ENCODE data around the gene ACTN3.
"Not testable (repeated sequence)": the region's sequence is repeated elsewhere in the genome, so short reads cannot be mapped to it uniquely, and the experiment has no call there.

The ACTN3 gene

DNA sequence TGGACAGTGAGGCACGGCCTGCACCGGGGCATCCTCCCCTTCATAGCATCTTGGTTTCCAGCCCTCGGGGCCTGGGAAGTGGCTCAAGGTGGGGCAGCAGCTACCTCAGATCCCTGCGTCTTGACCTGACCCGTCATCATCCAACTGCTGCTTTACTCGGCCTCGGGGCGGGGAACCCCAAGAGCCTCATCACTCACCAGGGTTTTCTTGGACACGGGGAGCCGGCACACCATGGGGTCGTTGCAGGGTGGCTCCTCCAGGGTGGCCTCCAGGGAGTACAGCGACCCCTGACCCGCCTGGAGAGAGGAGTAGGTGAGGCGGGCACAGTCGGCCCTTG lies 21.1 kb downstream of the ACTN3 start:
- DNase-seq = no peak

DNA sequence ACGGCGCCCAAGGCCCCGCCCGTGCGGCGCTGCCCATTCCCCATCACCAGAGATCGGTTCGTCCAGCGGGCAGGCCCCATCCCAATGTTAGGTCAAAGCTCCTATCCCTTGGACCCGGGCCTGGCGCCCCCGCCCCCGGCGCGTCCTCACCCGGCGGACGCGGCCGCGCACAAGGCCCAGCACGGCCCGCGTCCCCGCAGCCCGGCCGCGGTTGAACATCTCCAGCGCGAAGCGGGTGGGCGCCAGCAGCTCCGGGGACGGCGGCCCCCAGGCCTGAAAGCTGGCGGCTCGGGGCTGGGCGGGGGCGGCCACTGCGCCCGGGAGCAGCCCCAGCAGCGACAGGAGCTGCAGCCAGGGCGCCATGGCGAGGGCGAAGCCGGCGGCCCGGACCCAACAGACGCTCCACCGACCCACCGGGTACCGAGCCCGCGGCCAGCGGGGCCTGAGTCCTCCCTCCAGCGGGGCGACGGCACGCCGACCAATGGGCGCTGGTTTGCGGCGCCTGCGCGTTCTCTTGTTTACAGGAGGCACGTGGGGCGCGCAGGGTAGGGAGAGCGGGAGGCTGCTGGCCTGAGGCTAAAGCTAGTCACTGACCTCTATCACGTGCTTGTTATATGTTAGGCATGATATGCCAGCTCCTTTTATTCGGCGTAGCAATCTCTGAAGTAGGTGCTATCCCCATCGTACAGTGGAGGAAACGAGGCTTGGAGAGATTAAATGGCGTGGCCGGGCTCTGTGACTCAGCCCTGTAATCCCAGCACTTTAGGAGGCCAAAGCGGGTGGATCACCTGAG lies 21.6 kb downstream of the ACTN3 start, which contains the start of gene CTSF:
TSS of gene CTSF (minus strand) at position 483 of the 793 bp plus-strand sequence. CDS start at position 363, 120 bp downstream.
- DNase-seq = peak; percentile 33 to 57

DNA sequence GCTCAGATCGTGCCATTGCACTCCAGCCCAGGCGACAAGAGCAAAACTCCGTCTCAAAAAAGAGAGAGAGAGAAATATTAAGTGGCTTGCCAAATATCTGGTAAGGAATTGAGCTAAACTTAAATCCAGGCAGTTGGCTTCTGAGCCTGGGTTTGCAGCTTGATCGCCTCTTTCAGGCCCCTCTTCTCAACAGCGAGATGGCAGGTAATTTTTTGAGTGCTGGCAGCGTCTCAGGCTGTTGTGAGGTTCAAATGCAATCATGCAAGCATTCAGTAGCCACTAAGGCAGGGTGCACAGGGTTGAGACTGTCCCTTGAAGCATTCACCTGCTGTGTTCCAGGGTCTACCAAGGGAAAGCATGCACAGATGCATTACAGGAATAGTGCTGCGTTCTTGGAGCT lies 22.4 kb downstream of the ACTN3 start:
- no peak for DNase-seq

DNA sequence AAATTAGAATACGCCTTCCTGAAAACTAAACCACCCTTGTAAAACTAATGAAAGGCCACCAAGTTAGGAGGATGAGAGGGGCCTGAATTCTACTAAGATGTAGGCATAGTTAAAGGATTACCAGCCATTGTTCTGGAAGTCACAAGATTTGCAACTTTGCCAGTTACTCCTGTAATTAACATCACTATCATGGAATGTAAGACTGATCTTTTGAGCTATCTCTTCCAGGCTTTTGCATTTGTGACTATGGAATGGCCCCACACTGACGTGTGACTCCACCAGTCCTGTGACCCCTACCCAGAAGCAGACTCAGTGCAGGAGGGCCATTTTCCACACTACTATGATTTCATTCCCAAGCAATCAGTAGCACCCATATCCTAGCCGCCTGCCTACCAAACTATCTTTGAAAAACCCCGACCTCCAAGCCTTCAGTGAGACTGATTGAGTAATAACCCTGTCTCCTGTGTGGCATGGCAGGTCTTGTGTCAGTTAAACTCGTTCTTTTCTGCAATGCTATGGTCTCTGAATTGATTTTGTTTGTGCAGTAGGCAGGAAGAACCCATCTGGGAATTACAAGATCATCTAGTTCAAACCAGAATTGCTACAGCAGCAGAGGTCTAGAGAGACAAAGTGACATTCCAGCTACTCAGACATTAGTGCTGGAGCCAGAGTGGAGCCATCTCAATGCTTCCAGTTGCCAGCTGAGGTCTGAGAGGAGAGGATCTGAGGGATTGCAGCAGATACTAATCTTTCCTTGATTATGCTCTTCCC lies 23.6 kb downstream of the ACTN3 start:
- no peak for DNase-seq

DNA sequence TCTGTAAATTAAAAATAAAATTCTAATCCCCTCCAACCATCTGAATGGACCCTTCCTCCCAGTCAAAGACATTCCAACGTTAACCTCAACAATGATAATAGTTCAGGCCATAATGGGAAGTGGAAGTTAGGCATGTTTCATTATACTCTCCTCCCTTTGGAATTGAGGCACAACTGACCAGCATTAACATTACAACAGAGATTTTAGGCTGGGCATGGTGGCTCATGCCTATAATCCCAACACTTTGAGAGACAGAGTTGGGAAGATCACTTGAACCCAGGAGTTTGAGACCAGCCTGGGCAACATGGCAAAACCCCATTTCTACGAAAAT lies 24.1 kb downstream of the ACTN3 start:
- no peak for DNase-seq

DNA sequence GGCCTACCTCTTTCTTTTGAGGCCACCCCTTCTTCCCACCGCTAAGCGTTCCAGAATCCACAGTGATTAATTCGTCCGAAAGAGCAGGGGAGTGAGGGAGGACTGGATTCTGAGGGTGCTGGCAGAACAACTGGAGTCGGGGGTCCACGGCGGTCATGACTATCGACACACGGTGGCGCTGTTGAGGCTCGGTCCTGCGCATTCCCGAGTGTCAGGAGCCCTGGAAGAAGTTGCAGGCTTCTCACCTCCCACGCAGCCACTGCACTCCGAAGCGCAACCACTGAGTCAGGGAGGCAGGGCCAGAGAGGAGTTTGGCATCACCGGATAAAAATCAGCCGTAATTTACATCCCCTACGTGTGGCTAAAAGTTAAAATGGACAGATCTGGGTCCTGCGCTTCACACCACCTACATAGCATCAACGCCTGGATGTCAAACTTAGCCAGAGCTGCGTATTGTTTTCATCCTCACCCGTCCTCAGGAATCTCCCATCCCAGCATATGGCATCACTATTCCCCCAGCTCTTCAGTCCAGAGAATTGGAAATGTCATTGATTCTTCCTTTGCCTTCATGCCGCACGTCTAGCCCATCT lies 32.4 kb downstream of the ACTN3 start:
- peak; percentile 36 to 51 for DNase-seq

DNA sequence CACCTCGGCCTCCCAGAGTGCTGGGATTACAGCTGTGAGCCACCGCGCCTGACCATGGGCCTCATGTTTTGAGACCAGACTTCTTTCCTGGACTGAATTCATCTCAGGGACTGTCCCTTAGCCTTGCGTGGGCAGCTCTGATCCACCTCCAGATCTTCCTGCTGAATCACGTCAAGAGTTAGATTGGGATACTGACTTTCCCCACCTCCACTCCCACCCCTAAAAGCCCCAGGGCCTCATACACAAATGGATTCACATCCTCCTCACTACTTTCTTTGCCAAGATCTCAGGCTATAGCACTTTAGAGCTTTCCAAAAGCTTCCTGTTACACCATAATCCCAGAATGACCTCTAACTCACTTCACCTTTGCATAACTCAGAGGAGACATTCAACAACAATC lies 34.1 kb downstream of the ACTN3 start:
- no peak for DNase-seq

DNA sequence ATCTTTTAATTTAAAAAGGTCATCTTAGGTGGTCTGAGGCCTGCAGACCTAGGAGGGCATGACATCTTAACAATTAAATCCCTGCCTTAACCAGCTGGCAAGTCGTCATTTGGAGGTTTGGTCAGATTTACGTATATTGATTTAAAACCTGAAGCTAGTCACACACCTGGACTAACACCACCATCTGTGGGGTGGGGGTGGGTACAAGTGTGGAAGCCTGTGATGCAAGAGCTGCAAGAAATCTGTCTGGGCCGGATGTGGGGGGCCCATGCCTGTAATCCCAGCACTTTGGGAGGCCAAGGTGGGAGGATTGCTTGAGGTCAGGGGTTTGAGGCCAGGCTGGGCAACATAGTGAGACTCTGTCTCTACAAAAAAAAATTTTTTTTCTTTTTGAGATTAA lies 34.6 kb downstream of the ACTN3 start:
- no peak for DNase-seq

DNA sequence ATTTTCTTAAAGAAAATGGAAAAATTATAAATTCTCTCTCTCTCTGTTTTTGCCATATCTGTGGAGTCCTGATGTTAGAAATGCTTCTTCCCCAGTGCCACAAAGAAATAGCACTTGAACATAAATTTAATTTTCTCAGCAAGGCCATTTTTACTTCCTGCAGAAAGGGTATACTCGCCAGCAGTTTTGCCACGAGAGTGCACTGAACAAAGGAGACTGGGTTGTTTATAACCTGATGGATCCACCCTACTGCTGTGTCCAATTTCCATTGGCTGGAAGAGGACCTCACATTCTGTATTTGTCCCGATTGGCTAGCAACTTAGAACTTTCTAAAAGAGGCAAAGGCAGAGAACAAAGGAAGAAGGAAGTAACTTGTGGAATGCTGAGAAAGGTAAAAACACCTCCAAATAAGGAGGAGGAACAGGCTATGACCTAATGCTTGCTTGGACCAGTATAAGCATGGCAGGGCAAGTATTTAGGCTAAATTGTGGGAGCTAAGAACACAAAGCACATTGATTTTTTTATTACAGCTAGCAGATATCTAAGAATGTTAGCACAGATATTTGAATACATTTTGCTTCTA lies 36.0 kb downstream of the ACTN3 start:
- peak; percentile 14 to 21 for DNase-seq

DNA sequence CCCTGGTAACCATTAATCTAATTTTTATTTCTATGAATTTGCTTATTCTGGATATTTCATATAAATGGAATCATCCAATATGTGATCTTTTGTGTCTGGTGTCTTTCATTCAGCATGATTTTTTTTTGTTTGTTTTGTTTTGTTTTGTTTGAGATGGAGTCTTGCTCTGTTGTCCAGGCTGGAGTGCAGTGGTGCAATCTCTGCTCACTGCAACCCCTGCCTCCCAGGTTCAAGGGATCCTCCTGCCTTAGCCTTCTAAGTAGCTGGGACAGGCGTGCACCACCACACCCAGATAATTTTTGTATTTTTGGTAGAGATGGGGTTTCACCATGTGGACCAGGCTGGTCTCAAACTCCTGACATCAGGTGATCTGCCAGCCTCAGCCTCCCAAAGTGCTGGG lies 38.7 kb downstream of the ACTN3 start:
- not testable (repeated sequence) for DNase-seq

DNA sequence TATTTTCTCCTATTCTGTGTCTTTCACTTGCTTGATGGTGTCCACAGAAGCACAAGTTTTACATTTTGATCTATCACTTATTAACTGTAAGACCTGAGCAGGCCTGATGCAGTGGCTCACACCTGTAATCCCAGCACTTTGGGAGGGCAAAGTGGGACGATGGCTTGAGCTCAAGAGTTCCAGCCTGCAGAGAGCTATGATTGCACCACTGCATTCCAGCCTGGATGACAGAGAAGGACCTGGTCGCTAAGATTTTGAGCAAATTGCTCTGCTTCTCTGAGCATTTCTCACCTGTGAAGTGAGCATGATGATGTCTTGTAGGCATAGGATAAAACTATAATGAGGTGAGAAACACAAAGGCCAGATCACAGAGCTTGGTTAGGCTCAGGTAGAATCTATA lies 39.4 kb downstream of the ACTN3 start:
- no peak for DNase-seq

DNA sequence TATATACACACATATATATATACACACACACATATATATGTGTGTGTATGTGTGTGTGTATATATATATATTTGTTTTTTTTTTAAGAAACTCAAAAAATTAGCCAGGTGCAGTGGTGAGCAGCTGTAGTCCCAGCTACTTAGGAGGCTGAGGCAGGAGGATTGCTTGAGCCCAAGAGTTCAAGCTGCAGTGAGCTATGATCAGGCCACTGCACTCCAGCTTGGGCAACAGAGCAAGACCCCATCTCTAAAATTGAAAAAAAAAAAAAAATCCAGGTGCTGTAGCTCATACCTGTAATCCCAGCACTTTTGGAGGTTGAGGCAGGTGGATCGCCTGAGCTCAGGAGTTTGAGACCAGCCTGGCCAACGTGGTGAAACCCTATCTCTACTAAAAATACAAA lies 42.6 kb downstream of the ACTN3 start:
- not testable (repeated sequence) for DNase-seq

DNA sequence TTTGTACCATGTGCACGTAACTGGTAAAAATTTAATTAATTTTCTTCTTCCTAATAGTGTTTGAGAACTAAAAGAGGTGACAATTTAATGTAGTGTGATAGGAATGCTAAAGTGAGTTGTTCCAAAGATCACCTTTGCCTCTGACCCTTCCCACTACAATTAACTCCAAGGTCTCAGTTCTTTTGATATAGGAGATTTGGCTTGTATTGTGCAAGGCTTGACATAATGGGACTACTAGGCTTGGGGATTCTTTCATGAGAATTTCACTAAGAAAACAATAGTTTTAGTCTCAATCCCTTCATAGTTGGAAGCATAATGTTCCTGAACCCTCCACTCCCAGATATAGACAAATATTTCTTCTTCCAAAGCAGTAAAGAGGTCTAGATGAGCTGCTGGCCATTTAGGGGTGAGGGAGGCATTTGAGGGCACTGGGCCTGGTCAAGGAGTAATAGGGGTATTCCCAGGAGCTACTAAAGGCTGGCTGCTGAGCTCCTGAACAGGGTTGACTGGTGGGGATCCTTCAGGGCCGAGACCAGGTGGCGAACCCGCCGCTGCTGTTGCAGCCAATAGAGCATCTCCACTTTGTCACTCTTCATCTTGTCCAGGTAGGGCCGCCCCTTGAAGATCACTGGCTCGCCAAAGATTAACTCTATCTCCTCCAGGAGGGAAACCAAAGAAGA lies 43.4 kb downstream of the ACTN3 start:
- no peak for DNase-seq

DNA sequence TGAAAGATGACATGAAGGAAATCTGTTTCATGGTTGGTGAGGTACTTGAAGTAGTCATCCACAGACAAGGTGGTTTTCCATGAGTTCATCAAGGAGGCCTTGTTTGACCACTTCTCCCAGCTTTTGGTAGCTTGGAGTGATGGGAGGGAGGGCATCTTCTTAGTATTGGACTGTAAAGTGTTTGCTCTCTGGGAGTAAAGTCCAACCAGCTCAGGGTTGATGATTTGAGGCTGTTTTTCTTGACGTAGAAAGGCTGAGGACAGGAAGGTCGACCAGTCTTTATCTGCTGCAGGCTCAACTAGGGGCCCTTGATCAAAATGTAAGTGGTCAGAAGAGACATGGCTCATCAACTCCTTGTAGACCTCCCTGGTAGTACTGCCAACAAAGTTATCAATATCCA lies 44.5 kb downstream of the ACTN3 start:
- DNase-seq = no peak

DNA sequence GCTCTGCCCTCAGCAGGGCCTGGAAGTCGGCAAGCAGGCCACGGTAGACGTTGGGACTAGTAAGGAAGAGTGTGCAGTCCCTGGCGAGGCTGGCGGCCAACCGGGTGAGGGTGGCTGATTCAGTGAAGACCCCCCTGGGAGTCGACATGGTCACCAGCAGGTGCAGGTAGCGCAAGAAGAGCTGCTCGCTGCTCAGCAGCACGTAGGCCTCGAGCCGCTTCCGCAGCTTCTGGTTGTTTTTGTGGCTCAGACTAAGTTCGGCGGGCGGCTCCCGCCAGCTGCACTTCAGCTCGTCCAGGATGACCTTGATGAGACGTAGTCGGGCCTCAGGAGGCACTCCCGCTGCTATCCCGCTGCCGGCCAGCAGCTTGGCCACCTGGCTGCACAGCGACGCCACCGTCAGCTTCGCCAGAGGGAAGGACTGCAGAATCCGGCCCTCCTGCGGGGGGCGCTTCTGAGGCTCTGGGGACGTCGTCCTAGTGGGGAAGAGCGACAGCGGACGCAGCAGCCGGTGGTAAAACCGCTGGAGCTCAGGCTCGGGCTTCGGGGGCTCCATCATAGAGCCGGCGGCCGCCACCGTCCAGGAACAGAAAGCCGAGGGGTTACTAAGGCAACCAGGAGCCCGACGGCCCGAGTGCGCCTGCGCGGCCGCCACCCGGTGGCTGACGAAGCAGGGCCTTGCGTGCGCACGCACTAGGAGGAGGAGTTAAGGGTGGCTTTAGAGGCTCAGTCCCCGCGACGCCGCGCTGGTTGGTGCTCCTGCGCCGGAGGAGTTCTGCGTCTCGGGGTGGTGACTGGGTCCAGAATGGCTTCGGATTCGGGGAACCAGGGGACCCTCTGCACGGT lies 46.0 kb downstream of the ACTN3 start, which contains the start of the genes CCDC87 and CCS:
TSS of gene CCDC87 (minus strand) at position 607 of the 846 bp plus-strand sequence. CDS start at position 559, 48 bp downstream.
TSS of gene CCS (plus strand) at position 729 of the 846 bp plus-strand sequence. CDS start at position 806, 77 bp downstream.
- peak; percentile 92 to 94 for DNase-seq

DNA sequence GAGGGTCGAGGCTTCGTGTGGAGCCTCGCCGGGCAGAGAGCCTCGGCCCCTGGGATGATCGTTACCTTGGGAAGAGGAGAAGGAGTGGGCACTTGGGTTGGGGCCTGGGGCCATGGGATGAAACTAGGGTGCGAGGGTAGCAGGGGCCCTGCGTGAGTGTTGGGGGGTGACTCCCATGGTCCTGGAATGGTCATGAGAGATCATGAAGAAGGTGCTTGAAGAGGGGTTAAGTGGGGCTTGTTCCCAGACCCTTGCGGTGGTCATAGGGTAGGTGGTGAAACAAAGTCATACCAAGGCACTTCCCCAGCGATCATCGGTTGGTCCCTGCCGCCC lies 46.6 kb downstream of the ACTN3 start:
- DNase-seq = no peak

DNA sequence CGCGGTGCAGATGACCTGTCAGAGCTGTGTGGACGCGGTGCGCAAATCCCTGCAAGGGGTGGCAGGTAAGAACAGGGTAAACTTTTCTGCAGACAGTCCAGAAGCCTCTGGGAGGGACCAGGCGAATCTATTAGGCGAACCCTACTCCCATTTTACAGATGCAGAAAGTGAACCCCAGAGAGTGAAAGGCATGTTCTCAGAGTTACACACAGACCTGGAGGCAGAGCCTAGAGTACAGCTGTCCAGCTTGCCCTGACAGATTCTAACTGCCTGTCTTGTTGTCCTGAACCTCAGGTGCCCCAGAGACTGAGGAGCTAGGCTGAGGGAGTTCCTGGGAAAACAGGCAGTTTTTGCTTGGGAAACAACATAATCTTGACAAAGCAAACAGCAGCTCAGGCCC lies 46.9 kb downstream of the ACTN3 start:
- DNase-seq = no peak

DNA sequence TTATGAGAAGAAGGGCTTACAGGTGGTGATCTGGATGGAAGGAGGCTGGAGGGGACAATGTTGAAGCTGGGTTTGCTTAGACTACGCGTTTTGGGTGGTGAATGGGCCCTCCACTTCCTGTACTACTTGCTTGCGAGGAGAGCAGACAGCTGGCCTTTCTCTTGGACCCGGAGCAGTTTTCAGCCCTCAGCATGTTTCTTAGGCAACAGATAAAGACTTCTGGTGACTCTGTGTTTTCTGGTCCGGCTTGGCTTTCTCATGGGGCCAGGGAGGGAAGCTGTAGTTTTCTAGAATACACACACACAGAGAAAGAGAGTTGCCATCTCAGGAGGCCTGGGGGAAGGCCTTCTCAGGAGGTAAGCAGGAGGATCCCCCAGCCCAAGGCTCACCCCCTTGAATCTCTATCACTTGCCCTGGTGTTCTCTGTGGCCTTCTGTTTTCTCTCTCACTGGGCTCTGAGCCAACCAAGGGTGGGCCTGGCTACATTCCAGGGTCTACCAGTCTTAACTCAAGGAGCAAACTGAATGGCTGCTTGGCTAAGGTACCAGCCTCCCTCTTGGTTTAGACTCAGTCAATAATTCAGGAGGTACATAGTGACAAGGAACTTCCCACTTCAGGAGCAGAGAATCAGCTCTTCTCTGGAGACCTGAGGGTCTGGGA lies 48.7 kb downstream of the ACTN3 start:
- DNase-seq = peak; percentile 57

DNA sequence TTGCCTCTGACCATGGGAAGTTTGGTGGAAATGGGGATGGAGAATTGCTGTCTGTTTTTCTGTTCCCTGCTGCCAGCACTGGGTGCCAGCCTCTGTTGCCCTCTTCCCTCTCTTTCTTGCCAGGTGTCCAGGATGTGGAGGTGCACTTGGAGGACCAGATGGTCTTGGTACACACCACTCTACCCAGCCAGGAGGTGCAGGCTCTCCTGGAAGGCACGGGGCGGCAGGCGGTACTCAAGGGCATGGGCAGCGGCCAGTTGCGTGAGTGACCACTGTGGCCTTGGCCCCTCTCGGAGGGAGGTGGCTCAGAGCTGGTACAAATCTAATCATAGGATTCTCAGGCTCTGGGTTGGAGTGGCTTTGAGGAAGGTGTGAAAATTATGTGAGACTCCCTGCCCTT lies 52.3 kb downstream of the ACTN3 start:
- no peak for DNase-seq

DNA sequence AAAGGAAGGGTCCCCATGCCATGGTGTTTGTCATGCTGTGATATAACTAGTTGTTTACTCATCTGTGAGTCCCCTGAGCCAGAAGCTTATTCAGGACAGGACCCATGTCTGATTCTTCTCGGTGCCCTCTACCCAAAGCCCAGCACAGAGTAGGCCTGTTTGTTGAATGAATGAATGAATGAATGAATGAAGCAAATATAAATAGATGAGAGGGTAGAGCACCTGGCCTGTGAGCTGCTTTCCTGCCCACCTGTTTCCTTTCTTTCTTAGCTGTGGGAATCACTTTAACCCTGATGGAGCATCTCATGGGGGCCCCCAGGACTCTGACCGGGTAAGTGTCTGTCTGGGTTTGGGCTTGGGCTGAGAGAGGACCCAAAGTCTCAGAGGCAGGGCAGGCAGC lies 53.5 kb downstream of the ACTN3 start:
- DNase-seq = no peak

DNA sequence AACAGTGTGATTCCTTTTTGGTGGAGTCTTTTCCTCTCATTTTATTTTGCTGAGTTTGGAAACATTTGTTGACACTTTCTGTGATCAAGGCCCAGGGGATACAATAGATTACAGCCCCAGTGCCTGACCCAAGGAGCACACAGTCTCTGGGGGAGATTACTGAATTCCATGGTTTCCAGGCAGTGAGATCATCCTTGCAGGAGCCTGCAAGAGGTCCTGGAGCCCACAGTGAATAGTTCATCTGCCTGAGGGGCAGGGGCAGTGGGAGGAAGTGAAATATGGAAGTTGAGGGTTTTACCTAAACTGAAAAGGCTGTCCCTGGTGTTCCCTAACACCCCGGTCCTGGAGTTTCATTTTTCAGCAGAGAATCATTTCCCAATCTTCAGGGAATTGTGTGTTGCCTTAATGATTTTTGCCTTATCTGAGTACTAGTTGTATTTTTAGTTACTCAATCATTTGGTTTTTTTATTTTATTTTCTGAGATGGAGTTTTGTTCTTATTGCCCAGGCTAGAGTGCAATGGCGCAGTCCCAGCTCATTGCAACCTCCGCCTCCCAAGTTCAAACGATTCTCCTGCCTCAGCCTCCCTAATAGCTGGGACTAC lies 54.0 kb downstream of the ACTN3 start:
- peak; percentile 17 to 21 for DNase-seq

Measured in Kasumi-1 (cell line).